ENCODE data around the gene GALM.
"Not testable (repeated sequence)": the region's sequence is repeated elsewhere in the genome, so short reads cannot be mapped to it uniquely, and the experiment has no call there.

GALM gene

GRCh38 chr2:38751596-38752410 is 85.9 kb downstream of the GALM start:
- Histone ChIP-seq H3K4me1 (ENCODE audit: control insufficient read depth, low read depth, low read length) (no peaks in the 10 kb centered on the region), H4K8ac (ENCODE audit: low read depth, low read length) (no peak overlapping the region), H3K18ac (ENCODE audit: low read length) (peak overlapping the region; percentile 11), H3K79me2 (ENCODE audit: control insufficient read depth, insufficient read depth, low read length) (peaks cover 37% of the 10 kb centered on the region), H2BK15ac (replicated peaks; ENCODE audit: low read depth) (no peak overlapping the region), H3K36me3 (ENCODE audit: control insufficient read depth, insufficient read depth, low read length) (peaks cover 13% of the 10 kb centered on the region), H2BK120ac (ENCODE audit: low read depth, low read length) (no peak overlapping the region), H3K4ac (ENCODE audit: low read depth, low read length) (no peak overlapping the region), H3K27me3 (ENCODE audit: insufficient read depth, low read length, poor library complexity) (no peaks in the 10 kb centered on the region), H3K79me1 (ENCODE audit: low read length) (peaks cover 2% of the 10 kb centered on the region), H3K4me3 (ENCODE audit: low read length) (peak overlapping the region; percentile 51), H3K9ac (ENCODE audit: low read length) (peak overlapping the region; percentile 93), H3K23ac (ENCODE audit: low read length) (no peak overlapping the region), H3K4me2 (ENCODE audit: low read length) (peak overlapping the region; percentile 92), H3K27ac (ENCODE audit: low read depth, low read length) (peak overlapping the region; percentile 64), H2AK5ac (ENCODE audit: low read length) (no peak overlapping the region), H2BK5ac (ENCODE audit: low read length) (peak overlapping the region; percentile 69), H3K56ac (ENCODE audit: low read length) (peak overlapping the region; percentile 93), H4K5ac (ENCODE audit: low read length) (peak overlapping the region; percentile 47)
- peak; percentile 80 for DNase-seq
- no CpG with 5 or more reads among the region's 18 CpGs for WGBS (ENCODE audit: extremely low coverage, insufficient coverage, low lambda C conversion rate)

GRCh38 chr2:38754049-38754448 is 88.1 kb downstream of the GALM start:
- no peak for DNase-seq
- no peak overlapping the region for H3K4me2 ChIP-seq (ENCODE audit: low read length)
- H3K36me3 ChIP-seq (ENCODE audit: control insufficient read depth, insufficient read depth, low read length), result no peaks in the 10 kb centered on the region
- H3K18ac ChIP-seq (ENCODE audit: low read length), result no peak overlapping the region
- no peak overlapping the region for H4K5ac ChIP-seq (ENCODE audit: low read length)
- no peaks in the 10 kb centered on the region for H3K27me3 ChIP-seq (ENCODE audit: insufficient read depth, low read length, poor library complexity)
- H3K23ac ChIP-seq (ENCODE audit: low read length), result no peak overlapping the region
- no peak overlapping the region for H3K56ac ChIP-seq (ENCODE audit: low read length)
- no peak overlapping the region for H3K27ac ChIP-seq (ENCODE audit: low read depth, low read length)
- H2BK15ac ChIP-seq (replicated peaks; ENCODE audit: low read depth), result no peak overlapping the region
- no peak overlapping the region for H2BK120ac ChIP-seq (ENCODE audit: low read depth, low read length)
- no peak overlapping the region for H3K9ac ChIP-seq (ENCODE audit: low read length)
- H3K79me1 ChIP-seq (ENCODE audit: low read length), result peaks cover 2% of the 10 kb centered on the region
- no peak overlapping the region for H3K4me3 ChIP-seq (ENCODE audit: low read length)
- H2BK5ac ChIP-seq (ENCODE audit: low read length), result no peak overlapping the region
- H3K79me2 ChIP-seq (ENCODE audit: control insufficient read depth, insufficient read depth, low read length), result peaks cover 20% of the 10 kb centered on the region
- H3K4ac ChIP-seq (ENCODE audit: low read depth, low read length), result no peak overlapping the region
- H4K8ac ChIP-seq (ENCODE audit: low read depth, low read length), result no peak overlapping the region
- no peaks in the 10 kb centered on the region for H3K4me1 ChIP-seq (ENCODE audit: control insufficient read depth, low read depth, low read length)
- no peak overlapping the region for H2AK5ac ChIP-seq (ENCODE audit: low read length)

GRCh38 chr2:38754506-38754905 is 88.6 kb downstream of the GALM start:
- H4K8ac ChIP-seq (ENCODE audit: low read depth, low read length), result no peak overlapping the region
- no peaks in the 10 kb centered on the region for H3K36me3 ChIP-seq (ENCODE audit: control insufficient read depth, insufficient read depth, low read length)
- H2AK5ac ChIP-seq (ENCODE audit: low read length), result no peak overlapping the region
- no peak overlapping the region for H3K23ac ChIP-seq (ENCODE audit: low read length)
- no peak overlapping the region for H3K4ac ChIP-seq (ENCODE audit: low read depth, low read length)
- no peak overlapping the region for H3K9ac ChIP-seq (ENCODE audit: low read length)
- no peaks in the 10 kb centered on the region for H3K4me1 ChIP-seq (ENCODE audit: control insufficient read depth, low read depth, low read length)
- no peak overlapping the region for H3K4me3 ChIP-seq (ENCODE audit: low read length)
- no peak overlapping the region for H2BK5ac ChIP-seq (ENCODE audit: low read length)
- no peak overlapping the region for H2BK15ac ChIP-seq (replicated peaks; ENCODE audit: low read depth)
- no peaks in the 10 kb centered on the region for H3K27me3 ChIP-seq (ENCODE audit: insufficient read depth, low read length, poor library complexity)
- no peak overlapping the region for H2BK120ac ChIP-seq (ENCODE audit: low read depth, low read length)
- H3K56ac ChIP-seq (ENCODE audit: low read length), result no peak overlapping the region
- no peak overlapping the region for H3K18ac ChIP-seq (ENCODE audit: low read length)
- H3K4me2 ChIP-seq (ENCODE audit: low read length), result no peak overlapping the region
- peaks cover 16% of the 10 kb centered on the region for H3K79me2 ChIP-seq (ENCODE audit: control insufficient read depth, insufficient read depth, low read length)
- no peak overlapping the region for H4K5ac ChIP-seq (ENCODE audit: low read length)
- no CpG with 5 or more reads among the region's 3 CpGs for WGBS (ENCODE audit: extremely low coverage, insufficient coverage, low lambda C conversion rate)
- peaks cover 2% of the 10 kb centered on the region for H3K79me1 ChIP-seq (ENCODE audit: low read length)
- no peak for DNase-seq
- no peak overlapping the region for H3K27ac ChIP-seq (ENCODE audit: low read depth, low read length)

- not testable (repeated sequence) for H2BK120ac ChIP-seq (ENCODE audit: low read depth, low read length); H4K5ac ChIP-seq (ENCODE audit: low read length); H3K79me1 ChIP-seq (ENCODE audit: low read length); H3K27ac ChIP-seq (ENCODE audit: low read depth, low read length); H3K36me3 ChIP-seq (ENCODE audit: control insufficient read depth, insufficient read depth, low read length); H3K56ac ChIP-seq (ENCODE audit: low read length); H3K4me2 ChIP-seq (ENCODE audit: low read length); H3K4me1 ChIP-seq (ENCODE audit: control insufficient read depth, low read depth, low read length); H3K23ac ChIP-seq (ENCODE audit: low read length); H3K4me3 ChIP-seq (ENCODE audit: low read length); H3K9ac ChIP-seq (ENCODE audit: low read length); H3K18ac ChIP-seq (ENCODE audit: low read length); H3K4ac ChIP-seq (ENCODE audit: low read depth, low read length); H3K79me2 ChIP-seq (ENCODE audit: control insufficient read depth, insufficient read depth, low read length); H3K27me3 ChIP-seq (ENCODE audit: insufficient read depth, low read length, poor library complexity); DNase-seq; H2BK5ac ChIP-seq (ENCODE audit: low read length); H2AK5ac ChIP-seq (ENCODE audit: low read length); H4K8ac ChIP-seq (ENCODE audit: low read depth, low read length); H2BK15ac ChIP-seq (replicated peaks; ENCODE audit: low read depth)
- no CpG with 5 or more reads among the region's 31 CpGs for WGBS (ENCODE audit: extremely low coverage, insufficient coverage, low lambda C conversion rate)
Observed at GRCh38 chr2:38755891-38756290, 90.0 kb downstream of the GALM start.

- Histone ChIP-seq H3K79me1 (ENCODE audit: low read length) (no peaks in the 10 kb centered on the region), H4K5ac (ENCODE audit: low read length) (no peak overlapping the region), H3K4me2 (ENCODE audit: low read length) (no peak overlapping the region), H3K18ac (ENCODE audit: low read length) (no peak overlapping the region), H2BK5ac (ENCODE audit: low read length) (no peak overlapping the region), H3K4me3 (ENCODE audit: low read length) (no peak overlapping the region), H2AK5ac (ENCODE audit: low read length) (no peak overlapping the region), H3K9ac (ENCODE audit: low read length) (no peak overlapping the region), H4K8ac (ENCODE audit: low read depth, low read length) (no peak overlapping the region), H3K27ac (ENCODE audit: low read depth, low read length) (no peak overlapping the region), H3K36me3 (ENCODE audit: control insufficient read depth, insufficient read depth, low read length) (no peaks in the 10 kb centered on the region), H2BK120ac (ENCODE audit: low read depth, low read length) (no peak overlapping the region), H3K23ac (ENCODE audit: low read length) (no peak overlapping the region), H3K56ac (ENCODE audit: low read length) (no peak overlapping the region), H3K4ac (ENCODE audit: low read depth, low read length) (no peak overlapping the region), H3K79me2 (ENCODE audit: control insufficient read depth, insufficient read depth, low read length) (no peaks in the 10 kb centered on the region), H3K27me3 (ENCODE audit: insufficient read depth, low read length, poor library complexity) (no peaks in the 10 kb centered on the region), H2BK15ac (replicated peaks; ENCODE audit: low read depth) (no peak overlapping the region), H3K4me1 (ENCODE audit: control insufficient read depth, low read depth, low read length) (no peaks in the 10 kb centered on the region)
- DNase-seq, result no peak
- no CpG with 5 or more reads among the region's 2 CpGs for WGBS (ENCODE audit: extremely low coverage, insufficient coverage, low lambda C conversion rate)
Observed at GRCh38 chr2:38763228-38763627, 97.3 kb downstream of the GALM start.

- no peaks in the 10 kb centered on the region for H3K36me3 ChIP-seq (ENCODE audit: control insufficient read depth, insufficient read depth, low read length)
- no peaks in the 10 kb centered on the region for H3K79me2 ChIP-seq (ENCODE audit: control insufficient read depth, insufficient read depth, low read length)
- H3K4me1 ChIP-seq (ENCODE audit: control insufficient read depth, low read depth, low read length), result no peaks in the 10 kb centered on the region
- no peak overlapping the region for H3K9ac ChIP-seq (ENCODE audit: low read length)
- no peak overlapping the region for H3K18ac ChIP-seq (ENCODE audit: low read length)
- no peak overlapping the region for H2BK120ac ChIP-seq (ENCODE audit: low read depth, low read length)
- no peak overlapping the region for H3K4ac ChIP-seq (ENCODE audit: low read depth, low read length)
- H2BK5ac ChIP-seq (ENCODE audit: low read length), result no peak overlapping the region
- WGBS (ENCODE audit: extremely low coverage, insufficient coverage, low lambda C conversion rate), result no CpG with 5 or more reads among the region's 4 CpGs
- H3K4me3 ChIP-seq (ENCODE audit: low read length), result no peak overlapping the region
- no peak overlapping the region for H3K23ac ChIP-seq (ENCODE audit: low read length)
- H3K79me1 ChIP-seq (ENCODE audit: low read length), result no peaks in the 10 kb centered on the region
- no peak overlapping the region for H2BK15ac ChIP-seq (replicated peaks; ENCODE audit: low read depth)
- no peak for DNase-seq
- no peak overlapping the region for H3K27ac ChIP-seq (ENCODE audit: low read depth, low read length)
- H3K27me3 ChIP-seq (ENCODE audit: insufficient read depth, low read length, poor library complexity), result no peaks in the 10 kb centered on the region
- H4K8ac ChIP-seq (ENCODE audit: low read depth, low read length), result no peak overlapping the region
- no peak overlapping the region for H3K4me2 ChIP-seq (ENCODE audit: low read length)
- no peak overlapping the region for H2AK5ac ChIP-seq (ENCODE audit: low read length)
- H3K56ac ChIP-seq (ENCODE audit: low read length), result no peak overlapping the region
- no peak overlapping the region for H4K5ac ChIP-seq (ENCODE audit: low read length)
Observed at GRCh38 chr2:38763728-38764127, 97.8 kb downstream of the GALM start.
